Thoracic aorta (tissue), 2 donors: Measurements from ENCODE around the gene ABLIM3. TPM values are rescaled to one million over a fixed set of nuclear protein-coding genes. Genes with fewer than 3 reads are reported as not detected.

Experiments
- ATAC-seq: fragments of 150-250 bp; one replicate; pipeline ENCODE4 v1.8.0; 2017; ENCODE audit warnings: low read depth; ENCODE audit not compliant: insufficient number of reproducible peaks, low FRiP score
- DNase-seq: peaks from one replicate; pipeline ENCODE4 v3.0.0-alpha.2; 2020; ENCODE audit warnings: low spot score
- H3K27ac ChIP-seq, 2 donors: fragments of 200-600 bp; sonication (generic); 1 replicate in 1 of 2; 2 replicates in 1 of 2; pipeline ENCODE4 v1.5.1; 2016; ENCODE audit warnings: mild to moderate bottlenecking in 2 of 2, moderate library complexity in 2 of 2
- H3K27me3 ChIP-seq: fragments of 200-600 bp; sonication (generic); replicated peaks from 2 replicates; pipeline ENCODE4 v1.6.0; 2016; ENCODE audit warnings: mild to moderate bottlenecking; ENCODE audit not compliant: insufficient read depth
- H3K36me3 ChIP-seq: fragments of 200-600 bp; sonication (generic); one replicate; pipeline ENCODE4 v1.5.1; 2016
- H3K4me1 ChIP-seq, 2 donors: fragments of 200-600 bp; sonication (generic); 1 replicate in 1 of 2; 2 replicates in 1 of 2; pipeline versions ENCODE4 v1.5.1 to v1.6.0; 2016; ENCODE audit warnings: low read depth in 2 of 2, mild to moderate bottlenecking in 1 of 2; ENCODE audit not compliant: control insufficient read depth in 1 of 2
- H3K4me3 ChIP-seq: fragments of 200-600 bp; sonication (generic); 2 replicates; pipeline ENCODE4 v1.5.1; 2016; ENCODE audit warnings: mild to moderate bottlenecking
- H3K9me3 ChIP-seq: fragments of 200-600 bp; sonication (generic); 2 replicates; pipeline ENCODE4 v1.5.1; 2016
- total RNA-seq, 2 donors: library from RNA; depleted of rRNA; stranded (reverse); fragments of >200 nt; gene quantifications; one replicate each; pipeline versions ENCODE4 v1.1.0 to v1.2.3, GENCODE V29; 2016
- TF ChIP-seq, protein P1 (sequence below): fragments of 200-600 bp; sonication (generic); IDR thresholded peaks from one replicate; pipeline ENCODE4 v1.5.1; 2019; ENCODE audit warnings: antibody characterized with exemption

The ABLIM3 gene
- total RNA-seq, 2 donors from 2014 or later: 23.0 to 41.2 TPM

- DNase-seq: no peak
- Histone ChIP-seq H3K4me3 (no peak overlapping the region), H3K4me1 (no peaks in the 10 kb centered on the region), H3K27ac (no peak overlapping the region), H3K27me3 (no peaks in the 10 kb centered on the region), H3K36me3 (peaks cover 4% of the 10 kb centered on the region), H3K9me3 (no peaks in the 10 kb centered on the region)
- no peak for ATAC-seq
- TF ChIP-seq, protein P1, sequence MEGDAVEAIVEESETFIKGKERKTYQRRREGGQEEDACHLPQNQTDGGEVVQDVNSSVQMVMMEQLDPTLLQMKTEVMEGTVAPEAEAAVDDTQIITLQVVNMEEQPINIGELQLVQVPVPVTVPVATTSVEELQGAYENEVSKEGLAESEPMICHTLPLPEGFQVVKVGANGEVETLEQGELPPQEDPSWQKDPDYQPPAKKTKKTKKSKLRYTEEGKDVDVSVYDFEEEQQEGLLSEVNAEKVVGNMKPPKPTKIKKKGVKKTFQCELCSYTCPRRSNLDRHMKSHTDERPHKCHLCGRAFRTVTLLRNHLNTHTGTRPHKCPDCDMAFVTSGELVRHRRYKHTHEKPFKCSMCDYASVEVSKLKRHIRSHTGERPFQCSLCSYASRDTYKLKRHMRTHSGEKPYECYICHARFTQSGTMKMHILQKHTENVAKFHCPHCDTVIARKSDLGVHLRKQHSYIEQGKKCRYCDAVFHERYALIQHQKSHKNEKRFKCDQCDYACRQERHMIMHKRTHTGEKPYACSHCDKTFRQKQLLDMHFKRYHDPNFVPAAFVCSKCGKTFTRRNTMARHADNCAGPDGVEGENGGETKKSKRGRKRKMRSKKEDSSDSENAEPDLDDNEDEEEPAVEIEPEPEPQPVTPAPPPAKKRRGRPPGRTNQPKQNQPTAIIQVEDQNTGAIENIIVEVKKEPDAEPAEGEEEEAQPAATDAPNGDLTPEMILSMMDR: no peak
Observed at GRCh38 chr5:149195337-149195887, 54.1 kb downstream of the ABLIM3 start.

GRCh38 chr5:149195962-149196361 lies 54.7 kb downstream of the ABLIM3 start:
- H3K27me3 ChIP-seq: no peaks in the 10 kb centered on the region
- peaks cover 4% of the 10 kb centered on the region for H3K36me3 ChIP-seq
- H3K27ac ChIP-seq: no peak overlapping the region
- no peaks in the 10 kb centered on the region for H3K9me3 ChIP-seq
- DNase-seq: no peak
- ATAC-seq: no peak
- TF ChIP-seq, protein P1: no peak
- no peak overlapping the region for H3K4me3 ChIP-seq
- H3K4me1 ChIP-seq: no peaks in the 10 kb centered on the region

- no peak for DNase-seq
Observed at GRCh38 chr5:149198148-149198547, 56.9 kb downstream of the ABLIM3 start.

DNA sequence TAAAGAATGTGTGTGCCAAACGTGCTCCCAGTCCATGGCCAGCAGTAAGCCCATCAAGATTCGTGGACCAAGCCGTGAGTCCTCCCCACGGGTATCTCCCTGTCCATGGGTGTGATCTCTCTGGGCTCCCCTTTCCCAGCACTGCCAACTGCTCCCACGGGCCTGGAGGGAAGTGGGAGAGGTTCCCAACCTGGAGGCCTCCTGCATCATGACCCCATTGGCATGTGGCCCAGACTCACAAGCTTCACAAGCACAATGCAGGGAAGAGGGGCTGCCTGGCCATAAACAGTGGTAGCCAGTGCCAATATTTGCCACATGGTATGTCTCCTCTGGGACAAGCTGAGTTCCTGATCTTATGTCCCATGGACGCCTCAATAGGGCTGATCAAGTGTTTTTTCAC lies 59.1 kb downstream of the ABLIM3 start:
- H3K9me3 ChIP-seq: no peaks in the 10 kb centered on the region
- no peaks in the 10 kb centered on the region for H3K27me3 ChIP-seq
- no peak overlapping the region for H3K4me3 ChIP-seq
- ATAC-seq (no peak), DNase-seq (no peak)
- H3K27ac ChIP-seq: no peak overlapping the region
- peaks cover 10% of the 10 kb centered on the region for H3K36me3 ChIP-seq
- TF ChIP-seq, protein P1: no peak
- H3K4me1 ChIP-seq: no peaks in the 10 kb centered on the region

More at GRCh38 chr5:149198148-149198547, 56.9 kb downstream of the ABLIM3 start:
- no peak overlapping the region for H3K4me3 ChIP-seq
- H3K4me1 ChIP-seq: no peaks in the 10 kb centered on the region
- peaks cover 9% of the 10 kb centered on the region for H3K36me3 ChIP-seq
- no peaks in the 10 kb centered on the region for H3K27me3 ChIP-seq
- H3K27ac ChIP-seq: no peak overlapping the region
- ATAC-seq: no peak
- no peaks in the 10 kb centered on the region for H3K9me3 ChIP-seq
- TF ChIP-seq, protein P1: no peak

- TF ChIP-seq, protein P1: no peak
- Histone ChIP-seq H3K36me3 (peaks cover 10% of the 10 kb centered on the region), H3K27ac (no peak overlapping the region), H3K4me3 (no peak overlapping the region), H3K9me3 (no peaks in the 10 kb centered on the region), H3K27me3 (no peaks in the 10 kb centered on the region), H3K4me1 (no peaks in the 10 kb centered on the region)
- ATAC-seq (no peak), DNase-seq (no peak)
Observed at GRCh38 chr5:149201121-149201637, 59.9 kb downstream of the ABLIM3 start.
